Activated gamma-delta T cell treated with Interleukin-2 at 50 U/mL for 16 hours (primary cell): Measurements from ENCODE around the gene ZFYVE9.
A peak's percentile ranks its signal among the peaks of the same experiment; 100 is the strongest.
"Not testable (repeated sequence)": the region's sequence is repeated elsewhere in the genome, so short reads cannot be mapped to it uniquely, and the experiment has no call there.

Experiments
- DNase-seq: peaks from one replicate; pipeline ENCODE4 v3.0.0-alpha.2; 2020

ZFYVE9 gene

DNA sequence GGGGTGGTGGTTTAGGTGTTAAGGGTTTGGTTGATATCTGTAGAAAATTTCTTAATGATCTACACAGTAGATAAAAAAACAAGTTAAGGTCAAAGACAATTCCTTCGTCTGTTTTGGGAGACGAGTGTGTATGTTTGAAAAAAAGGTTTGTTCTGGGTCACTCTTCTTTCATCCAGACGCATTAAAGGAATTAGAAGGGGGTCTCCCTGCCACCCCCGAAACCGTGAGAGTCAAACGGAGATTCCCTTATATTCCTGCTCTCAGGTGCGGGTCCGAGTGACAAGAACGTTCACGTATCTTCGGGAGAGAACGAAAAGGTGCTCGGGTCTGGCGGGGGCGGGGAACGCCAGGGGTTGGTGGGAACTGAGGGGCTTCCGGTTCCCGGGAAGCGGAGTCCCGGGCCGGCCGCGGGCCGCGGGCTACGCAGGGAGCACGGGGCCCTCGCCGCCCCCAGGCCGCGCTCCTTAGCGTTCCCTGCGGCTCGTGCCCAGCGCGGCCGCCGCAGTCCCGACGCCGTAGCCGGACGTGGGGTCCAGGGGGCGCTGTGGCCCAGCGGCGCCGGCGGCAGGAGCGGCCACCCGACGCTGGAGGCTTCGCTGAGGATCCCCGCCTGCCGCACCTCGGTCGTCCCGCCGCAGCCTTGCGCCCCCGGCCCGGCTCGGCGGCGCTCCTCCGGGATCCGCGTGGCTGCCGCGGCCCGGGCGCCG, at the start of gene ZFYVE9:
TSS of gene ZFYVE9 (plus strand) at position 577 of the 707 bp plus-strand sequence. CDS start 91,118 bp downstream, outside the sequence.
- DNase-seq: peak; percentile 68

DNA sequence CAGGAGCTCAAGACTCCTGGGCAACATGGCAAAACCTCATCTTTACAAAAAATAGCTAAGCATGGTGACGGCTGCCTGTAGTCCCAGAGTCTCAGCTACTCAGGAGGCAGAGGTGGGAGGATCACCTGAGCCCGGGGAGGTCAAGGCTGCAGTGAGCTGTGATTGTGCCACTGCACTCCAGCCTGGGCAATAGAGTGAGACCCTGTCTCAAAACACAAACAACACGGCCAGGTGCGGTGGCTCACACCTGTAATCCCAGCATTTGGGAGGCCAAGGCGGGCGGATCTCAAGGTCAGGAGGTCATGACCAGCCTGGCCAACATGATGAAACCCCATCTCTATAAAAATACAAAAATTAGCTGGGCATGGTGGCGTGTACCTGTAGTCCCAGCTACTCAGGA, 47.6 kb upstream of the ZFYVE9 start:
- not testable (repeated sequence) for DNase-seq

DNA sequence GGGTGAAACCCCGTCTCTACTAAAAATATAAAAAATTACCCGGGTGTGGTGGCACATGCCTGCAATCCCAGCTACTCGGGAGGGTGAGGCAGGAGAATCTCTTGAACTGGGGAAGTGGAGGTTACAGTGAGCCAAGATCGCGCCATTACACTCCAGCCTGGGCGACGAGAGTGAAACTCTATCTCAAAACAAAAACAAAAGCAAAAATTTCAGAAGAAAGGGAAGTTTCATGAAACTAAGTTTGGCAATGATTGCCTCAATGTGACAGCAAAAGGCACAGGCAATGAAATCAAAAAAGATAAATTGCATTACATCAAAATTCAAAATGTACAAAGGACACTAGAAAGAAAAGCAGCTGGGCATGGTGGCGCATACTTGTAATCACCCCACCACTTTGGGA, 45.7 kb upstream of the ZFYVE9 start:
- DNase-seq: no peak

DNA sequence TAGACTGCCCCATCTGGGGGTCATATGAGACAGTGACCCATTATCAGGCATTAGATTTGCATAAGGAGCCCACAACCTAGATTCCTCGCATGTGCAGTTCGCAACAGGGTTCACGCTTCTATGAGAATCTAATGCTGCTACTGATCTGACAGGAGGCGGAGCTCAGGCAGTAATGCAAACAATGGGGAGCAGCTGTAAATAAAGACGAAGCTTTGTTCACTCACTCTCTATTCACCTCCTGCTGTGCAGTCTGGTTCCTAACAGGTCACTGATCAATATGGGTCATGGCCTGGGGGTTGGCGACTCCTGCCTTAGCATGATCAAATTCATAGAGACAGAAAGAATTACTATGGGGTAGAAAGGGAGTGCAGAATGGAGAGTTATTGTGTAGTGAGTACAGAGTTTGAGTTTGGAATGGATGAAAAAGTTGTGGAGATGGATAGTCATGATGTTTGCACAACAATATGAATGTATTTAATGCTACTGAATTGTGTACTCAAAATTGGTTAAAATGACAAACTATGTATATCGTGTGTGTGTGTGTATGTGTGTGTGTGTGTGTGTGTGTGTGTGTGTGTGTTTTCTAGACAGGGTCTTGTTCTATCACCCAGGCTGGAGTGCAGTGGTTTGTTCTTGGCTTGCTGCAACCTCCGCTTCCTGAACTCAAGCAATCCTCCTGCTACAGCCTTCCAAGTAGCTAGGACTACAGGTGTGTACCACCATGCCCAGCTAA, 43.6 kb upstream of the ZFYVE9 start:
- no peak for DNase-seq

DNA sequence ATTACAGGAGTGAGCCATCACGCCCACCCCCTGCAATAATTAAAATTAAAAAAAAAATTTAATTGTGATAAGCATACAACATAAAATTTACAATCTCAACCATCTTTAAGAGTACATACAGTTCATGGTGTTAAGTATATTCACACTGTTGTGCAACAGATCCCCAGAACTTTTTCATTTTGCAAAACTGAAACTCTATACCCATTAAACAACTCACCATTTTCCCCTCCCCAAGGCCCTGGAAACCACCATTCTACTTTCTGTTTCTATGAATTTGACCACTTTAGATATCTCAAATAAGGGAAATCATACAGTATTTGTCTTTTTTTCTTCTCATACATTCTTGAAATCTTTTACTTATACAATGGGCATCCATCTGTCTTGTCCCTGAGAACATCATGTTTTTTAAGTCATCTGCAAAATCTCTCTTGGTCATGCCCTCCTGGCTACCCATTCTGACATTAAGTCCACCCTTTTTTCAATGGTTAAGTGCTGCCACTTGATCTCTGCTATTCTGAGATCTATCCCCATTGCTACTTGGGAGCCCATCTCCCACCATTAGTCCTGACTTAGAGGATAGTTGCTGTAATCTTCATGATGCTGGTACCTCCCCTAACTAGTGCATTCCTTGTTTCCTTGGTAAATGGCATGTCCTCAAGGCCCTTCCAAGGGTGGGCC, 39.4 kb upstream of the ZFYVE9 start:
- DNase-seq: no peak

DNA sequence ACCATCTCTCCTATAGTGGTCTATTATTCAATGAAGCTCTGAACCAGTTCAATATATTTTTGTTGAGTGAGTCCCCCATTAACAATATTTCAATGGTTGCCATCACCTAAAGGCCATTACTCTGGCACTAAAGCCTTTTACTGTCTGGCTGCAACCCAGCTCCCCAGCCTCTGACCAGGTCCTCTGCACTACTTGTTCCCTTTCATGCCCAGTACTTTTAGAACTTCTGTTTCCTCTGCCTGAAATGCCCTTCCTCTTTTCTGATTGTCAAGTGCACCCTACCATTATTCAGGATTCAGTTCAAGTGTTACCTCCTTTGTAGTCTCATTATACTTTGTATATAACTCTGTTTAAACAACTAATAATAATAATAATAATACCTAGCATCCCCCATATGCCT, 30.4 kb upstream of the ZFYVE9 start:
- no peak for DNase-seq

DNA sequence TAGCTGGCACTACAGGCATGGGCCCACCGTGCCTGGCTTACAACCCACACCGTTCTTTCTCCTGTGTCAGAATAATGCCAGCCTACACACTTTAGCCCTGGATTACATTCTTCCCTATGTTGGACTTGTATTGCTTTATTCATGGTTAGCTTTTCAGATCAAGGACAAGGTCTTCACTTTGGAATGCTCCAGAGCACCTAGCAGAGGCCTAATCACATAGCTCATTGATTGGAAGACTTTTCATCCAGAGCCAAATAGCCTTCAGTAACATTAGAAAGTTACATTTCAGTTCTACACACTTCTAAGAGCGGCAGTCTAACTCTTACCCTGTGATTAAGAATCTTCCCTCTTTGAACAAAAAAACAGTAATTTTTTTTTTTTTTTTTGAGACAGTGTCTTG, 29.4 kb upstream of the ZFYVE9 start:
- DNase-seq: no peak

- DNase-seq: no peak
These were observed 22.4 kb upstream of the ZFYVE9 start for GRCh38 chr1:52119301-52120079.

DNA sequence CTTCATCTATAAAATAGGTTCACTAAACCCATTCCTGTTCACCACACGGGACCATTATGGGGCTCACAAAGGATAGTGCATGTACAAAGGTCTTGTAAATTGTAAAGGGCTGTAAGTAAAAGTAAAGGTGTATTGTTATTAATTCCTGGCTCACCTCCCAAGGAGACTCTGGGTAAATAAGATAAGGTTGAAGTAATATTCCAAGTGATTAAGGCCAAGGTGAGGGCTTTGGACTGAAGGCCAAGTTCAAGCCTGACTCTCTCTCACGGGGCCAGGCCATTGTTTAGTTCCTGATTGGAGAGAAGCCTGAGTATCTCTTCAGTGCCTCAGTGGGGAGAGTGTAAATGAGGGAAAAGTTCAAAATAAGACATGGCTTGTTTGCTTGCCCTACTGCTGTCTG, 19.5 kb upstream of the ZFYVE9 start:
- DNase-seq: no peak

GRCh38 chr1:52123622-52124021, 18.3 kb upstream of the ZFYVE9 start:
- no peak for DNase-seq

GRCh38 chr1:52125736-52126359, 16.0 kb upstream of the ZFYVE9 start:
- DNase-seq: no peak

GRCh38 chr1:52127181-52128180, 14.4 kb upstream of the ZFYVE9 start:
- DNase-seq: no peak

DNA sequence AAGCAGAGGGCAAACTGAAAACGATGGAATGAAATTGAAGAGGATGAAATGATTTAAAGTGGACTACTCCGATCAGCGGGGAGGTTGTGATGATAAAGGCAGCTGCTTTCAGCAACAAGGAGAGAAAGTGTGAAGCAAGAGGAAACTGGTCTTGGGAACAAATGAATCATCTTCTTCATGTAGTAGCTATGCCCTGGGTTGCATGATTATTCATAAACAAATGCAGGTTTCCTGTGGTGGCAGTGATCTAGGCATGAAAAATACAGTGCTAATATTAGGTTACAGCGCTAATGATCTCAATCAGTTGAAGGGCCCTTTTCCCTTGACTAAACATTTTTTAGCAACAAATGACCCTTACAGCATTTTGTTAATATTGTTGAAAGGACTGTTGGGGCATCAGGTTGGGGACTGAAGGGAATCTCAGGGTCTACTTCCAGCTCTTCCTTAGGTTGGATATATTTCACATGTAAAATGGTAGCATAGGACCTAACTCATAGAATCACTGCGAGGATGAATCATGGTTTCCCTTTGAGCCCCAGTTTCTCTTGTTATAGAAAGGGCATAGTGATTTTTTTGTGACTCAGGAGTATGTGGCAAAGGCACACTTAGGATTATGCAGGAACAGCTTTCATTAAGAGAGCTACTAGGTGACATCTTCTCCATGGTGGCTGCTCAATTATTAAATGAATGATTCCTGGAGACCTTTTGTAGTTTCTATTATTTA, 1.9 kb upstream of the ZFYVE9 start:
- DNase-seq: peak; percentile 26

DNA sequence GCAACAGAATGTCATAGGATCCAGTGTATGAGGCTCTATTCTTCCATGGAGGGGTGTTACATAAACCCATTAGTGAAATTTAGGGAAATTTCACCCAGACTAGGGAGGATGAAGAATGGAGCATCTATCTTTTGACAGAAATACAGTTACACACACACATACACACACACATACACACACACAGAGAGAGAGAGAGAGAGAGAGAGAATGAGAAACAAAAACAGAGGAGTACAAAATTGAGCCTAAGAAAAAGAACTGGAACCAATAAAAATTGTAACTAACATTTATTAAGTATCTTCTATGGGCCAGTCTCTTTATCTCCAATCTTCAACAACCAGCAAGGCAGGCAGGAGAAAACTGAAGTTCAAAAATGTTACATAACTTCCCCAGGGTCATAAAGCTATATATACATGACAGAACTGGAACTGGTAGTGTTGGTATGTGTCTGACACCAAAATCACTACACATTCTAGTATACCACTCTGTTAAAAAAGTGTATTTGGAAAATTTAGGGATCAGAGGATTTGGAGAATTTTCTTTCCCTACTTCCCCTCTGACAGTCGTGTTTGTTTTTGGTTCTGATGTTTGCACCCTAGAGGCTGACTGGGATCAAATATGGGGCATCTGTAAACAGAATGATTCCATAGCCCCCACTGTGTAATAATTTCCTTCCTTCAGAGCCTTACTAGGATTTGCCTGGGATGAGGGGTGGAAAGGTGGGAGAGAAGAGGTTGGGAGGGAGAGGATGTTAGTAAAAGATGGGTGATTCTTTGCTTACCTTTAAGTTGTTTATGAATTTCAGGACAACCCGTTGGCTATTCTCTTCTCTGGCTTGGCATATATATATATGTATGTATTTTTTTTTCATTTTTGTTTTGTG, 1.0 kb upstream of the ZFYVE9 start:
- no peak for DNase-seq

- peak; percentile 4 for DNase-seq
These were observed 613 bp downstream of the ZFYVE9 start for GRCh38 chr1:52142220-52143183.

DNA sequence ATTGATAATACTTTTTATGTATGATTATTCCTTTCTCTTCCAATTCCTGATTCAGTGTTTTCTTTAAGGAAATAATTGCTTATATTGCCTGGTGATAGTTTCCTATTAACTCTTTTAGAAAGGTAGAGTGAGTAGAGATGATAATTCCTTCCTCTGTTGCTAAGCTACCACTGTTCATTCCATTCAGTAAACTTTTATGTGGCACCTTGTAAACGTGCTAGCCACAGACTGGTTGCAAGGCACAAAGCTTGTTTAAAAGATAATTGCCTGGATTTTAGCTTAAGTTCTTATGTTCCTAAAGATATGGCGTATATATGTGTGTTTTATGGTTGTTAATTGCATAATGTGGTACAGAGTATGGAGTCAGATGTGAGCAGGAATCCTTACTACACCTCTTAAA, 3.2 kb downstream of the ZFYVE9 start:
- no peak for DNase-seq

- not testable (repeated sequence) for DNase-seq
These were observed 8.6 kb downstream of the ZFYVE9 start for GRCh38 chr1:52150445-52150844.

GRCh38 chr1:52150946-52151345, 9.1 kb downstream of the ZFYVE9 start:
- no peak for DNase-seq
